Left ventricle myocardium inferior (tissue), 1 donor: ENCODE results near the gene TGFB2. TPM values are rescaled to one million over a fixed set of nuclear protein-coding genes. Genes with fewer than 3 reads are reported as not detected.
A peak's percentile ranks its signal among the peaks of the same experiment; 100 is the strongest.

Source experiments
- DNase-seq: peaks from one replicate; pipeline ENCODE4 v3.0.0-alpha.2; 2020
- H3K27ac ChIP-seq: fragments of 200-600 bp; replicated peaks from 2 replicates; pipeline ENCODE4 v1.8.0; 2021
- H3K27me3 ChIP-seq: fragments of 200-600 bp; 2 replicates; pipeline ENCODE4 v1.8.0; 2021; ENCODE audit warnings: low read depth
- H3K36me3 ChIP-seq: fragments of 200-600 bp; 2 replicates; pipeline ENCODE4 v1.8.0; 2021
- H3K4me1 ChIP-seq: fragments of 200-600 bp; 2 replicates; pipeline ENCODE4 v1.8.0; 2021
- H3K4me3 ChIP-seq: fragments of 200-600 bp; 2 replicates; pipeline ENCODE4 v1.8.0; 2021; ENCODE audit warnings: mild to moderate bottlenecking, moderate library complexity
- H3K9me3 ChIP-seq: fragments of 200-600 bp; replicated peaks from 2 replicates; pipeline ENCODE4 v1.8.0; 2021
- intact Hi-C: fragments of 100-400 bp; cut with micrococcal nuclease; formaldehyde crosslinking; loops from one replicate; pipeline ENCODE4 v1.11.0; 2022
- long read RNA-seq: library from polyadenylated mRNA; unstranded; transcript quantifications from one replicate; pipeline ENCODE4 v2.0.0, GENCODE V29; 2021
- total RNA-seq: library from RNA; stranded (reverse); fragmentation: NEBNext Ultra II Directional; extraction: Animal tissue kit (Norgen Biotek cat#: 25700); gene quantifications from one replicate; pipeline ENCODE4 v1.2.1, GENCODE V29; 2021
- TF ChIP-seq, protein P1 (sequence below): fragments of 200-600 bp; IDR thresholded peaks from 2 replicates; pipeline ENCODE4 v1.8.0; 2021; ENCODE audit warnings: antibody characterized with exemption, mild to moderate bottlenecking, borderline replicate concordance
- donor health status: DM: no; HTN: yes; CAD: no; lungs with severe emphysema.

Gene TGFB2
- 4.4 TPM for total RNA-seq
- long read RNA-seq, full-length matches to known transcripts, result 5 of 5 reads
- long read RNA-seq, partial matches to known transcripts, result 0 of 5 reads
- long read RNA-seq, other reads (novel, unspliced or antisense), result 0 of 5 reads

DNA sequence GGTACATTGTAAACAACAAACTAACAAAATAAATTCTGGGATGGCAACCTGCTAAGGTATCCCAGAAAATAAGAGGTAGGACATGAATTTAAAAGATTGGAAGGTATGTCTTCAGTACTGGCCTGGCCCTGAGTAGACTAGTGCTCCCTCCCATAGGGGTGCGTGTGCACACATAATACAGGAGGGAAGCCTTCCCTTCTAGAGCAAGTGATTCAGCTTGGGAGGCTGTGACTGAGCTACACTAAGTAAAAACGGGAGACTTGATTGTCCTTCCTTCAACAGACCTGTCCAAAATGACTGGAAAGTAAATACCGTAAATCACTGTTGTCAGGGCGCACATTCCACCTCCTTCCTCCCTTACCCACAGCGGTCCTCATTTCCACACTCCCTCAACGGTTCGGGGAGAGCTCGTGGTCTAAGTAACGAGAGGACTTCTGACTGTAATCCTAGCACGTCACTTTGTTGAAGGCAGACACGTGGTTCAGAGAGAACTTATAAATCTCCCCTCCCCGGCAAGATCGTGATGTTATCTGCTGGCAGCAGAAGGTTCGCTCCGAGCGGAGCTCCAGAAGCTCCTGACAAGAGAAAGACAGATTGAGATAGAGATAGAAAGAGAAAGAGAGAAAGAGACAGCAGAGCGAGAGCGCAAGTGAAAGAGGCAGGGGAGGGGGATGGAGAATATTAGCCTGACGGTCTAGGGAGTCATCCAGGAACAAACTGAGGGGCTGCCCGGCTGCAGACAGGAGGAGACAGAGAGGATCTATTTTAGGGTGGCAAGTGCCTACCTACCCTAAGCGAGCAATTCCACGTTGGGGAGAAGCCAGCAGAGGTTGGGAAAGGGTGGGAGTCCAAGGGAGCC lies at the start of gene TGFB2:
TSS of gene TGFB2 (plus strand) at position 523 of the 859 bp plus-strand sequence. CDS start 1,366 bp downstream, outside the sequence.
- Histone ChIP-seq H3K4me1 (peaks cover 50% of the 10 kb centered on the region), H3K4me3 (peak within 1 kb of the TSS; percentile 82), H3K27me3 (no peaks in the 10 kb centered on the region), H3K27ac (peak within 1 kb of the TSS; percentile 85), H3K9me3 (no peaks in the 10 kb centered on the region), H3K36me3 (no peaks in the 10 kb centered on the region)
- no peak for DNase-seq
- TF ChIP-seq, protein P1, sequence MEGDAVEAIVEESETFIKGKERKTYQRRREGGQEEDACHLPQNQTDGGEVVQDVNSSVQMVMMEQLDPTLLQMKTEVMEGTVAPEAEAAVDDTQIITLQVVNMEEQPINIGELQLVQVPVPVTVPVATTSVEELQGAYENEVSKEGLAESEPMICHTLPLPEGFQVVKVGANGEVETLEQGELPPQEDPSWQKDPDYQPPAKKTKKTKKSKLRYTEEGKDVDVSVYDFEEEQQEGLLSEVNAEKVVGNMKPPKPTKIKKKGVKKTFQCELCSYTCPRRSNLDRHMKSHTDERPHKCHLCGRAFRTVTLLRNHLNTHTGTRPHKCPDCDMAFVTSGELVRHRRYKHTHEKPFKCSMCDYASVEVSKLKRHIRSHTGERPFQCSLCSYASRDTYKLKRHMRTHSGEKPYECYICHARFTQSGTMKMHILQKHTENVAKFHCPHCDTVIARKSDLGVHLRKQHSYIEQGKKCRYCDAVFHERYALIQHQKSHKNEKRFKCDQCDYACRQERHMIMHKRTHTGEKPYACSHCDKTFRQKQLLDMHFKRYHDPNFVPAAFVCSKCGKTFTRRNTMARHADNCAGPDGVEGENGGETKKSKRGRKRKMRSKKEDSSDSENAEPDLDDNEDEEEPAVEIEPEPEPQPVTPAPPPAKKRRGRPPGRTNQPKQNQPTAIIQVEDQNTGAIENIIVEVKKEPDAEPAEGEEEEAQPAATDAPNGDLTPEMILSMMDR, result peak; percentile 31
- intact Hi-C loops, result no loop called here

DNA sequence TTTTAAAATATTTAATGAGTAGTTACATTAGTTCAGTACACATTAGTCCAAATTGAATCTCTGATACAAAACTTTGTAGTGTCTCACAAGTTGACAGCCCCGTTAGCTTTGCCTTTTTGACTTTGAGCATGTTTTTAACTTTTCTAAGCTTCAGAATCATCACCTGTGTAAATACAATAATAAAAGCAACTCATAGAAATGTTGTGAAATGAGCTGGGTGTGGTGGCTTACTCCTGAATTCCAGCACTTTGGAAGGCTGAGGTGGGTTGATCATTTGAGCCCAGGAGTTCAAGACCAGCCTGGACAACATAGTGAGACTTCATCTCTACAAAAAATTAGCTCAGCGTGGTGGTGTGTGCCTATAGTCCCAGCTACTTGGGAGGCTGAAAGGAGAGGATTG lies 49.0 kb upstream of the TGFB2 start:
- Histone ChIP-seq H3K27ac (no peak overlapping the region), H3K9me3 (no peaks in the 10 kb centered on the region), H3K4me1 (peaks cover 12% of the 10 kb centered on the region), H3K36me3 (peaks cover 6% of the 10 kb centered on the region), H3K27me3 (no peaks in the 10 kb centered on the region), H3K4me3 (no peak overlapping the region)
- TF ChIP-seq, protein P1, result no peak
- intact Hi-C loops, result no loop called here
- DNase-seq, result no peak

DNA sequence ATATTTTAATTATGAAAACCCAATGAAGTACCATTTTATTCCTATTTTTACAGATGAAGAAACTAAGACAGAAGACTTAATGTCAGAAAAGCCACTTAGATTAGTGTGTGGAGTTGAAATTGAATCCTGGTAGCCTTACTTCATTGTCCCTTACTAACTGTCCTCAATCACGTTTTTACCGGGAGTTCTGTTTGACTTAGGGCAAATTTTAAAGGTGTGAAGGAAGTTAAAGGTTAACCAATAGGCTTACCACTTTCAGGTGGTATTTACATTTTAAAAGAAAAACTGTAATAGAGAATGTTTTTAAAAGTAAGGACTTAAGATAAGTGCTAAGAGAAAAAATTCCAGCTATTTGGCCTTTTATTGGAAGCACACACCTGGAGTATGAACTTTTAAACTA lies 47.7 kb upstream of the TGFB2 start:
- Histone ChIP-seq H3K27me3 (no peaks in the 10 kb centered on the region), H3K36me3 (peaks cover 6% of the 10 kb centered on the region), H3K9me3 (no peaks in the 10 kb centered on the region), H3K4me1 (peaks cover 12% of the 10 kb centered on the region), H3K4me3 (no peak overlapping the region), H3K27ac (no peak overlapping the region)
- intact Hi-C loops, result no loop called here
- no peak for DNase-seq
- TF ChIP-seq, protein P1, result no peak

DNA sequence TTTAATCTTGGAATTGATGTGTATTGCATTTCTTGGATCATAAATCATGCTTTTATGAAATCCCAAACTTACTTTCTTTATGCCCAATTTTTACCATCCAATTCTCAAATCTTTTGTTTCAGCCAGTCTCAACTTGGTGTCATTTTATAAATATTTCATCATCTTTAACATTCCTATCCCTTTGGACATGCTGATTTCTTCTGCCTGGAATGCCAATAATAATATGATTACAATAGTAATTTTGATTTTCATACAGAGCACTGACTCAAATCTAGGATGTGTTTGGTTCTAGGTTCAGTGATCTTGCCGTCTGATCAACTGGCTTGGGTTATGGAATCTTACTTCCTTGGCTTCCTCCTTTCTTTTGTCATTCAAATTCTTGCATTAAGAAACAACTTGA lies 47.3 kb upstream of the TGFB2 start:
- Histone ChIP-seq H3K27me3 (no peaks in the 10 kb centered on the region), H3K9me3 (no peaks in the 10 kb centered on the region), H3K27ac (no peak overlapping the region), H3K36me3 (peaks cover 6% of the 10 kb centered on the region), H3K4me1 (peaks cover 12% of the 10 kb centered on the region), H3K4me3 (no peak overlapping the region)
- intact Hi-C loops, result no loop called here
- TF ChIP-seq, protein P1, result no peak
- DNase-seq, result no peak

DNA sequence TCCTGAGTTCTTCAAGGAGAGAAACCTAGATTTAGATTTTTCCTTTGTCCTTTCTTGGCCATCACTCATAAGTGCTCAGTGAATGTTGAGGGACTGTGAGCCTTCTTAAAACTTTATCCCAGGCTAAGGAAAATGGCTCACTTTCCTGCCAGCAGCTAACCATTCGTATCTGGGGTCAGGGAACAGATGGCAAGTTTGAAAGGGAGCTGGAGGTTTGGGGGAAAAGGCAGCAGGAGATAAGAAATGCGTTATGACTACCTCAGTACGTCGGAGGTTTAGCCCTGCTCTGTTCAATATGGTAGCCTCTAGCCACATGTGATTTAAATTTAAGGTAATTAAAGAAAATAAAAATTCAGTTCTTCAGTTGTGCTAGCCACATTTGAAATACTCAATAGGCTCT lies 46.7 kb upstream of the TGFB2 start:
- Histone ChIP-seq H3K36me3 (peaks cover 6% of the 10 kb centered on the region), H3K9me3 (no peaks in the 10 kb centered on the region), H3K27me3 (no peaks in the 10 kb centered on the region), H3K4me1 (peaks cover 12% of the 10 kb centered on the region), H3K4me3 (no peak overlapping the region), H3K27ac (no peak overlapping the region)
- DNase-seq, result no peak
- TF ChIP-seq, protein P1, result no peak
- intact Hi-C loops, result no loop called here
